ENCODE measurements around the gene DDN. TPM values are rescaled to one million over a fixed set of nuclear protein-coding genes. Genes with fewer than 3 reads are reported as not detected.

DDN gene
- total and polyA plus RNA-seq, 10 of the 15 experiments (the other 5 are each of a cell fraction or from before 2014, with no cell fraction given) = 0.10 to 13.4 (median 3.7) TPM

DNA sequence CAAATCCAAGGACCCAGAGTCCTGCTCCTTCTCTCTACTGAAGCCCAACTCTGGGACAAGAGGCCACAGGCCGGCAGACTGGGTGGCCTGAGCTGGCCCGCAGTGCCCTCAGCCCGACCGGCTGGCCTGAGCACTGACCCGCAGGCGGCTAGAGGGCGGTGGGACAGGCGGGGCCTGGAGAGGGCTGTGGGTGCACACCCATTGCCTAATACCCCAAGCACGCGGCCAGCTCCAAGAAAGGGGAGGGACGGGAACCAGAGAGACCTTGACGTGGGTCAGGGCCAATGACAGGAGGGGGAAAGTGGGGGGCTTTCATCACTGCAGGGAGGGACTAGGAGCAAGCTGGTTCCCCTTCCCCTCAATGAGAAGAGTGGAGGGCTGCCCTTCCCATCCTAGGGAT is 25.6 kb downstream of the DDN start:
- in situ Hi-C loops (cut with MboI) = no loop called here
- intact Hi-C loops (cut with micrococcal nuclease; ENCODE audit: unreplicated experiment) = no loop called here
- FAIRE-seq = no peak
- ChIA-PET RAD21 (ENCODE audit: unreplicated experiment) (interaction anchor here (1.3 to 1.8 kb wide), 3 partner anchors 15 to 121 kb away, joined by 3 to 10 read pairs (median 4); no protein-coding TSS in a partner anchor), SMC1A (ENCODE audit: uncharacterized antibody, unreplicated experiment) (interaction anchor here (1.3 to 1.6 kb wide), 2 partner anchors 14 to 16 kb away, joined by 4 read pairs; partner anchors contain the start of gene ARF3), POLR2A (no interaction called here), CTCF (interaction anchor here (0.9 to 7.1 kb wide), 8 partner anchors 10 to 39 kb away, joined by 3 to 65 read pairs (median 4); partner anchors contain the start of gene ARF3)
- Histone ChIP-seq H3K36me3 (ENCODE audit: control insufficient read depth in 2 of 2, insufficient read depth in 2 of 2, low read length in 1 of 2) (no peaks in the 10 kb centered on the region), H4K20me1 (ENCODE audit: control insufficient read depth, insufficient read depth) (no peaks in the 10 kb centered on the region; the same call in 1 of the 2 replicates), H2AFZ (ENCODE audit: control insufficient read depth, low read depth, low read length) (no peak overlapping the region), H3K27ac (ENCODE audit: control insufficient read depth, insufficient read depth) (no peak overlapping the region), H3K4me2 (ENCODE audit: control insufficient read depth, insufficient read depth) (no peak overlapping the region), H3K4me1 (ENCODE audit: control insufficient read depth, insufficient read depth, low read length) (peaks cover 49% of the 10 kb centered on the region), H3K9ac (ENCODE audit: control insufficient read depth, insufficient read depth, low read length) (no peak overlapping the region), H3K27me3 (replicated peaks in 1 of 2; ENCODE audit: control insufficient read depth in 2 of 2, insufficient read depth in 2 of 2, low read length in 1 of 2) (peaks cover 20 to 32% of the 10 kb centered on the region in 2 experiments), H3K79me2 (ENCODE audit: control insufficient read depth, insufficient read depth, low read length) (no peaks in the 10 kb centered on the region), H3K4me3 (no peak overlapping the region), H3K9me3 (replicated peaks; ENCODE audit: control insufficient read depth, insufficient read depth, low read length) (no peaks in the 10 kb centered on the region)
- no peak for DNase-seq (ENCODE audit: low read depth, low spot score)
- TF ChIP-seq CHD1 (IDR thresholded peaks at IDR 0.05; ENCODE audit: low read depth, low read length) (no peak), YBX1 (IDR thresholded peaks at IDR 0.05) (no peak), IRF4 (IDR thresholded peaks at IDR 0.05; ENCODE audit: low read depth, low read length) (no peak), RFX5 (IDR thresholded peaks at IDR 0.05; ENCODE audit: low read depth, low read length) (no peak), RBBP5 (conservative IDR thresholded peaks at IDR 0.05) (no peak), CHD2 (IDR thresholded peaks at IDR 0.05; ENCODE audit: borderline replicate concordance, low read depth, low read length) (no peak), SMARCA5 (IDR thresholded peaks at IDR 0.05) (no peak), ZNF274 (IDR thresholded peaks at IDR 0.05; ENCODE audit: insufficient read depth, insufficient read length) (no peak), TAF1 (IDR thresholded peaks at IDR 0.05; ENCODE audit: borderline replicate concordance, low read depth, low read length) (no peak), POLR2AphosphoS5 (IDR thresholded peaks at IDR 0.05; ENCODE audit: low read length) (no peak), CREB1 (IDR thresholded peaks at IDR 0.05; ENCODE audit: low read depth) (no peak), ZNF622 (IDR thresholded peaks at IDR 0.05) (no peak)
- TF ChIP-seq, protein P1, sequence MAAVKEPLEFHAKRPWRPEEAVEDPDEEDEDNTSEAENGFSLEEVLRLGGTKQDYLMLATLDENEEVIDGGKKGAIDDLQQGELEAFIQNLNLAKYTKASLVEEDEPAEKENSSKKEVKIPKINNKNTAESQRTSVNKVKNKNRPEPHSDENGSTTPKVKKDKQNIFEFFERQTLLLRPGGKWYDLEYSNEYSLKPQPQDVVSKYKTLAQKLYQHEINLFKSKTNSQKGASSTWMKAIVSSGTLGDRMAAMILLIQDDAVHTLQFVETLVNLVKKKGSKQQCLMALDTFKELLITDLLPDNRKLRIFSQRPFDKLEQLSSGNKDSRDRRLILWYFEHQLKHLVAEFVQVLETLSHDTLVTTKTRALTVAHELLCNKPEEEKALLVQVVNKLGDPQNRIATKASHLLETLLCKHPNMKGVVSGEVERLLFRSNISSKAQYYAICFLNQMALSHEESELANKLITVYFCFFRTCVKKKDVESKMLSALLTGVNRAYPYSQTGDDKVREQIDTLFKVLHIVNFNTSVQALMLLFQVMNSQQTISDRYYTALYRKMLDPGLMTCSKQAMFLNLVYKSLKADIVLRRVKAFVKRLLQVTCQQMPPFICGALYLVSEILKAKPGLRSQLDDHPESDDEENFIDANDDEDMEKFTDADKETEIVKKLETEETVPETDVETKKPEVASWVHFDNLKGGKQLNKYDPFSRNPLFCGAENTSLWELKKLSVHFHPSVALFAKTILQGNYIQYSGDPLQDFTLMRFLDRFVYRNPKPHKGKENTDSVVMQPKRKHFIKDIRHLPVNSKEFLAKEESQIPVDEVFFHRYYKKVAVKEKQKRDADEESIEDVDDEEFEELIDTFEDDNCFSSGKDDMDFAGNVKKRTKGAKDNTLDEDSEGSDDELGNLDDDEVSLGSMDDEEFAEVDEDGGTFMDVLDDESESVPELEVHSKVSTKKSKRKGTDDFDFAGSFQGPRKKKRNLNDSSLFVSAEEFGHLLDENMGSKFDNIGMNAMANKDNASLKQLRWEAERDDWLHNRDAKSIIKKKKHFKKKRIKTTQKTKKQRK (IDR thresholded peaks at IDR 0.05; ENCODE audit: low read depth, low read length) = no peak
- TF ChIP-seq, protein P2, sequence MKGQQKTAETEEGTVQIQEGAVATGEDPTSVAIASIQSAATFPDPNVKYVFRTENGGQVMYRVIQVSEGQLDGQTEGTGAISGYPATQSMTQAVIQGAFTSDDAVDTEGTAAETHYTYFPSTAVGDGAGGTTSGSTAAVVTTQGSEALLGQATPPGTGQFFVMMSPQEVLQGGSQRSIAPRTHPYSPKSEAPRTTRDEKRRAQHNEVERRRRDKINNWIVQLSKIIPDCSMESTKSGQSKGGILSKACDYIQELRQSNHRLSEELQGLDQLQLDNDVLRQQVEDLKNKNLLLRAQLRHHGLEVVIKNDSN (IDR thresholded peaks at IDR 0.05; ENCODE audit: borderline replicate concordance, extremely low read length, insufficient read depth, low read depth, low read length) = no peak
- TF ChIP-seq, protein P3, sequence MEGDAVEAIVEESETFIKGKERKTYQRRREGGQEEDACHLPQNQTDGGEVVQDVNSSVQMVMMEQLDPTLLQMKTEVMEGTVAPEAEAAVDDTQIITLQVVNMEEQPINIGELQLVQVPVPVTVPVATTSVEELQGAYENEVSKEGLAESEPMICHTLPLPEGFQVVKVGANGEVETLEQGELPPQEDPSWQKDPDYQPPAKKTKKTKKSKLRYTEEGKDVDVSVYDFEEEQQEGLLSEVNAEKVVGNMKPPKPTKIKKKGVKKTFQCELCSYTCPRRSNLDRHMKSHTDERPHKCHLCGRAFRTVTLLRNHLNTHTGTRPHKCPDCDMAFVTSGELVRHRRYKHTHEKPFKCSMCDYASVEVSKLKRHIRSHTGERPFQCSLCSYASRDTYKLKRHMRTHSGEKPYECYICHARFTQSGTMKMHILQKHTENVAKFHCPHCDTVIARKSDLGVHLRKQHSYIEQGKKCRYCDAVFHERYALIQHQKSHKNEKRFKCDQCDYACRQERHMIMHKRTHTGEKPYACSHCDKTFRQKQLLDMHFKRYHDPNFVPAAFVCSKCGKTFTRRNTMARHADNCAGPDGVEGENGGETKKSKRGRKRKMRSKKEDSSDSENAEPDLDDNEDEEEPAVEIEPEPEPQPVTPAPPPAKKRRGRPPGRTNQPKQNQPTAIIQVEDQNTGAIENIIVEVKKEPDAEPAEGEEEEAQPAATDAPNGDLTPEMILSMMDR (IDR thresholded peaks at IDR 0.05 in 2 of 3, conservative IDR thresholded peaks at IDR 0.05 in 1 of 3; ENCODE audit: control insufficient read depth in 2 of 3, extremely low read depth in 1 of 3, insufficient read depth in 1 of 3, low read depth in 3 of 3, low read length in 3 of 3) = no peak
- TF ChIP-seq, protein P4, sequence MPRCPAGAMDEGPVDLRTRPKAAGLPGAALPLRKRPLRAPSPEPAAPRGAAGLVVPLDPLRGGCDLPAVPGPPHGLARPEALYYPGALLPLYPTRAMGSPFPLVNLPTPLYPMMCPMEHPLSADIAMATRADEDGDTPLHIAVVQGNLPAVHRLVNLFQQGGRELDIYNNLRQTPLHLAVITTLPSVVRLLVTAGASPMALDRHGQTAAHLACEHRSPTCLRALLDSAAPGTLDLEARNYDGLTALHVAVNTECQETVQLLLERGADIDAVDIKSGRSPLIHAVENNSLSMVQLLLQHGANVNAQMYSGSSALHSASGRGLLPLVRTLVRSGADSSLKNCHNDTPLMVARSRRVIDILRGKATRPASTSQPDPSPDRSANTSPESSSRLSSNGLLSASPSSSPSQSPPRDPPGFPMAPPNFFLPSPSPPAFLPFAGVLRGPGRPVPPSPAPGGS (IDR thresholded peaks at IDR 0.05; ENCODE audit: borderline replicate concordance, insufficient read depth, low read depth, low read length, poor library complexity, severe bottlenecking) = no peak
- WGBS (ENCODE audit: insufficient coverage, insufficient replicate concordance, low lambda C conversion rate, missing lambda C conversion rate) = 37% methylated on average over 12 of the region's 12 CpGs
- ATAC-seq = no peak
- no TSS peak for BruUV-seq (replicated peaks)

Data from GM12878 (cell line).